Fibroblast of villous mesenchyme (primary cell): ENCODE data around the gene ZNF19. TPM values are rescaled to one million over a fixed set of nuclear protein-coding genes. Genes with fewer than 3 reads are reported as not detected.

ENCODE experiments used
- DNase-seq: peaks from one replicate; pipeline ENCODE4 v3.0.0-alpha.2; 2010; ENCODE audit warnings: low read depth
- H3K4me3 ChIP-seq: 2 replicates; pipeline ENCODE4 v1.5.1; 2011; ENCODE audit warnings: low read depth, mild to moderate bottlenecking, low read length
- CTCF ChIP-seq: IDR thresholded peaks from 2 replicates; pipeline ENCODE4 v1.5.1; 2012; ENCODE audit warnings: low read depth, mild to moderate bottlenecking, low read length; ENCODE audit not compliant: insufficient read depth
- total RNA-seq: library from RNA; depleted of rRNA; stranded (reverse); fragments of >200 nt; gene quantifications from 2 replicates; pipeline ENCODE4 v1.2.3, GENCODE V29; 2012

Gene ZNF19
- total RNA-seq, 1 donor = 2.2 TPM

- no peak within 1 kb of the TSS for H3K4me3 ChIP-seq
Measured at GRCh38 chr16:71526111-71526631, 37.0 kb upstream of the ZNF19 start, which contains the start of gene CHST4. Gene CHST4, plus strand, starts transcription at chr16:71526426. Its CDS starts 10,252 bp downstream, at chr16:71536678.

GRCh38 chr16:71524566-71525553, 35.7 kb upstream of the ZNF19 start:
- no peak for DNase-seq
- no peak for TF ChIP-seq CTCF
- no peak overlapping the region for H3K4me3 ChIP-seq

More at GRCh38 chr16:71526111-71526631, 37.0 kb upstream of the ZNF19 start, which contains the start of gene CHST4:
- peak; percentile 24 for DNase-seq
- TF ChIP-seq CTCF = no peak

GRCh38 chr16:71520550-71520949, 31.4 kb upstream of the ZNF19 start:
- no peak for TF ChIP-seq CTCF
- DNase-seq = no peak
- H3K4me3 ChIP-seq = no peak overlapping the region

GRCh38 chr16:71515026-71515425, 25.9 kb upstream of the ZNF19 start:
- DNase-seq = no peak
- no peak overlapping the region for H3K4me3 ChIP-seq
- no peak for TF ChIP-seq CTCF

GRCh38 chr16:71514476-71514875, 25.4 kb upstream of the ZNF19 start:
- no peak for DNase-seq
- no peak for TF ChIP-seq CTCF
- no peak overlapping the region for H3K4me3 ChIP-seq

- no peak overlapping the region for H3K4me3 ChIP-seq
- DNase-seq = no peak
- TF ChIP-seq CTCF = no peak
Measured at GRCh38 chr16:71513302-71513701, 24.2 kb upstream of the ZNF19 start.
